DOHH2 (cell line): ENCODE measurements around the gene KCNK7.

Source experiments
- H3F3A ChIP-seq: fragments of 200-600 bp; sonication (generic), shearing (Covaris generic); 2 replicates; pipeline ENCODE4 v1.6.0; 2016; ENCODE audit warnings: antibody characterized with exemption, mild to moderate bottlenecking; ENCODE audit not compliant: control insufficient read depth, insufficient read depth
- H3K27ac ChIP-seq: fragments of 200-600 bp; sonication (generic); 2 replicates; pipeline ENCODE4 v1.5.1; 2014; ENCODE audit warnings: low read depth, mild to moderate bottlenecking, low read length, moderate library complexity
- H3K27me3 ChIP-seq: fragments of 200-600 bp; sonication (generic); 2 replicates; pipeline ENCODE4 v1.6.1; 2014; ENCODE audit warnings: mild to moderate bottlenecking, low read length, mixed read lengths; ENCODE audit not compliant: control insufficient read depth
- H3K36me3 ChIP-seq: fragments of 200-600 bp; sonication (generic); 2 replicates; pipeline ENCODE4 v1.6.1; 2014; ENCODE audit warnings: mild to moderate bottlenecking, low read length, moderate library complexity, mixed read lengths; ENCODE audit not compliant: control insufficient read depth
- H3K4me1 ChIP-seq: fragments of 200-600 bp; sonication (generic); 2 replicates; pipeline ENCODE4 v1.6.1; 2014; ENCODE audit warnings: mild to moderate bottlenecking, low read length, mixed read lengths; ENCODE audit not compliant: control insufficient read depth
- H3K4me2 ChIP-seq: fragments of 200-600 bp; sonication (generic); 2 replicates; pipeline ENCODE4 v1.6.0; 2014; ENCODE audit warnings: mild to moderate bottlenecking, low read length, moderate library complexity
- H3K4me3 ChIP-seq: fragments of 200-600 bp; sonication (generic); 2 replicates; pipeline ENCODE4 v1.5.1; 2014; ENCODE audit warnings: mild to moderate bottlenecking, low read length, mixed read lengths
- H3K79me2 ChIP-seq: fragments of 200-600 bp; sonication (generic); 2 replicates; pipeline ENCODE4 v1.6.1; 2014; ENCODE audit warnings: mild to moderate bottlenecking, low read length, mixed read lengths; ENCODE audit not compliant: control insufficient read depth
- H3K9me2 ChIP-seq: fragments of 200-600 bp; sonication (generic); replicated peaks from 2 replicates; pipeline ENCODE4 v1.6.1; 2014; ENCODE audit warnings: mild to moderate bottlenecking, low read length, mixed read lengths; ENCODE audit not compliant: control insufficient read depth
- H3K9me3 ChIP-seq: fragments of 200-600 bp; sonication (generic); 2 replicates; pipeline ENCODE4 v1.6.1; 2014; ENCODE audit warnings: antibody characterized with exemption, low read length, mixed read lengths; ENCODE audit not compliant: control insufficient read depth, insufficient read depth
- H4K20me1 ChIP-seq: fragments of 200-600 bp; sonication (generic); 2 replicates; pipeline ENCODE4 v1.6.0; 2014; ENCODE audit warnings: low read depth, mild to moderate bottlenecking, antibody characterized with exemption, low read length, moderate library complexity; ENCODE audit not compliant: control insufficient read depth, insufficient read depth
- CTCF ChIP-seq: fragments of 200-600 bp; sonication (generic); IDR thresholded peaks from one replicate; pipeline ENCODE4 v1.5.1; 2014; ENCODE audit warnings: antibody characterized with exemption, mild to moderate bottlenecking, low read depth, low read length; ENCODE audit not compliant: poor library complexity, severe bottlenecking
- EZH2phosphoT487 ChIP-seq: fragments of 200-600 bp; sonication (generic); IDR thresholded peaks from 2 replicates; pipeline ENCODE4 v1.6.1; 2017; ENCODE audit warnings: borderline replicate concordance, mild to moderate bottlenecking, antibody characterized with exemption, low read length, moderate library complexity, mixed read lengths

Gene KCNK7

GRCh38 chr11:65642014-65642671, 46.5 kb upstream of the KCNK7 start:
- Histone ChIP-seq H3K79me2 (peaks cover 28% of the 10 kb centered on the region), H3K27me3 (no peaks in the 10 kb centered on the region), H3K36me3 (peaks cover 71% of the 10 kb centered on the region), H3K4me1 (peaks cover 44% of the 10 kb centered on the region), H3K4me2 (peak overlapping the region; percentile 100; the same call in 1 of the 2 replicates), H3K27ac (no peak overlapping the region), H3K4me3 (no peak overlapping the region), H3K9me2 (no peaks in the 10 kb centered on the region), H4K20me1 (no peaks in the 10 kb centered on the region), H3F3A (peaks cover 25% of the 10 kb centered on the region), H3K9me3 (no peaks in the 10 kb centered on the region)
- TF ChIP-seq EZH2phosphoT487 (no peak), CTCF (no peak)

GRCh38 chr11:65641297-65642013, 45.9 kb upstream of the KCNK7 start:
- Histone ChIP-seq H3K79me2 (peaks cover 28% of the 10 kb centered on the region), H3K4me2 (peak overlapping the region; percentile 100), H3K9me2 (no peaks in the 10 kb centered on the region), H3K36me3 (peaks cover 78% of the 10 kb centered on the region), H3K4me3 (peak overlapping the region; percentile 84), H3K27me3 (no peaks in the 10 kb centered on the region), H3K27ac (peak overlapping the region; percentile 97), H4K20me1 (no peaks in the 10 kb centered on the region), H3F3A (peaks cover 28% of the 10 kb centered on the region), H3K4me1 (peaks cover 49% of the 10 kb centered on the region), H3K9me3 (no peaks in the 10 kb centered on the region)
- no peak for TF ChIP-seq CTCF
- no peak for TF ChIP-seq EZH2phosphoT487

- Histone ChIP-seq H3K9me2 (no peaks in the 10 kb centered on the region), H3K79me2 (peaks cover 28% of the 10 kb centered on the region), H3F3A (peaks cover 28% of the 10 kb centered on the region), H3K9me3 (no peaks in the 10 kb centered on the region), H3K4me2 (peak overlapping the region; percentile 100), H3K27ac (peak overlapping the region; percentile 97), H3K4me3 (peak overlapping the region; percentile 84), H3K4me1 (peaks cover 49% of the 10 kb centered on the region), H4K20me1 (no peaks in the 10 kb centered on the region), H3K27me3 (no peaks in the 10 kb centered on the region), H3K36me3 (peaks cover 79% of the 10 kb centered on the region)
- no peak for TF ChIP-seq EZH2phosphoT487
- no peak for TF ChIP-seq CTCF
These were observed 45.1 kb upstream of the KCNK7 start for GRCh38 chr11:65640483-65641296.
